ENCODE data around the gene CLCN4. TPM values are rescaled to one million over a fixed set of nuclear protein-coding genes. Genes with fewer than 3 reads are reported as not detected.

CLCN4 gene
- total and polyA plus RNA-seq, 2 of the 8 experiments (the other 6 are each of a cell fraction or from before 2014, with no cell fraction given) = 3.3 to 11.2 TPM

GRCh38 chrX:10166731-10167151 is 10.0 kb downstream of the CLCN4 start (continued):
- no peak for TF ChIP-seq CHD7 (IDR thresholded peaks at IDR 0.05; ENCODE audit: insufficient replicate concordance, low read length)
- TF ChIP-seq EZH2 (IDR thresholded peaks at IDR 0.05; ENCODE audit: low read depth, low read length, severe bottlenecking) = no peak
- no peak for TF ChIP-seq RFX5 (IDR thresholded peaks at IDR 0.05; ENCODE audit: borderline replicate concordance, low read depth, low read length)
